GM03348 (cell line): ENCODE measurements around the gene DMD.
"Not testable (repeated sequence)": the region's sequence is repeated elsewhere in the genome, so short reads cannot be mapped to it uniquely, and the experiment has no call there.

Experiments used
- DNase-seq: peaks from one replicate; pipeline ENCODE4 v3.0.0; 2012; ENCODE audit warnings: low spot score

DMD gene

GRCh38 chrX:31593353-31593752 lies 1618.0 kb downstream of the DMD start:
- DNase-seq = no peak

GRCh38 chrX:31591355-31591754 lies 1620.0 kb downstream of the DMD start:
- no peak for DNase-seq

GRCh38 chrX:31590581-31591114 lies 1620.7 kb downstream of the DMD start:
- peak; percentile 21 for DNase-seq

- no peak for DNase-seq
These were observed 1621.8 kb downstream of the DMD start for GRCh38 chrX:31589503-31589902.

GRCh38 chrX:31588355-31588754 lies 1623.0 kb downstream of the DMD start:
- DNase-seq = no peak

GRCh38 chrX:31583892-31584291 lies 1627.5 kb downstream of the DMD start:
- not testable (repeated sequence) for DNase-seq

GRCh38 chrX:31580726-31581125 lies 1630.6 kb downstream of the DMD start:
- peak; percentile 44 for DNase-seq

- no peak for DNase-seq
These were observed 1631.1 kb downstream of the DMD start for GRCh38 chrX:31580227-31580626.

GRCh38 chrX:31572360-31572759 lies 1639.0 kb downstream of the DMD start:
- no peak for DNase-seq

GRCh38 chrX:31570658-31571057 lies 1640.7 kb downstream of the DMD start:
- no peak for DNase-seq

GRCh38 chrX:31563792-31564191 lies 1647.6 kb downstream of the DMD start:
- DNase-seq = no peak

- DNase-seq = peak; percentile 7
These were observed 1655.8 kb downstream of the DMD start for GRCh38 chrX:31555506-31555905.

GRCh38 chrX:31551913-31552312 lies 1659.4 kb downstream of the DMD start:
- no peak for DNase-seq

GRCh38 chrX:31550158-31550557 lies 1661.2 kb downstream of the DMD start:
- DNase-seq = no peak

GRCh38 chrX:31547816-31548215 lies 1663.5 kb downstream of the DMD start:
- DNase-seq = no peak

- no peak for DNase-seq
These were observed 1663.9 kb downstream of the DMD start for GRCh38 chrX:31547416-31547815.

GRCh38 chrX:31546126-31546525 lies 1665.2 kb downstream of the DMD start:
- peak; percentile 71 for DNase-seq

- DNase-seq = peak; percentile 3
These were observed 1665.6 kb downstream of the DMD start for GRCh38 chrX:31545726-31546125.

- DNase-seq = no peak
These were observed 1666.2 kb downstream of the DMD start for GRCh38 chrX:31545191-31545590.

- DNase-seq = no peak
These were observed 1667.7 kb downstream of the DMD start for GRCh38 chrX:31543634-31544033.

- DNase-seq = no peak
These were observed 1668.8 kb downstream of the DMD start for GRCh38 chrX:31542566-31542965.

- DNase-seq = no peak
These were observed 1671.0 kb downstream of the DMD start for GRCh38 chrX:31540313-31540712.

- DNase-seq = no peak
These were observed 1683.8 kb downstream of the DMD start for GRCh38 chrX:31527455-31528126.

GRCh38 chrX:31523884-31524536 lies 1687.3 kb downstream of the DMD start:
- DNase-seq = no peak
